Hepatocyte (in vitro differentiated cells): ENCODE data around the gene CRISP2.

Experiments
- EZH2 ChIP-seq: fragments of 200-600 bp; sonication (generic); IDR thresholded peaks from 2 replicates; pipeline ENCODE4 v1.6.1; 2016; ENCODE audit warnings: antibody characterized with exemption, mild to moderate bottlenecking, borderline replicate concordance
- TF ChIP-seq, protein P1 (sequence below): fragments of 200-600 bp; sonication (generic); IDR thresholded peaks from 2 replicates; pipeline ENCODE4 v1.5.1; 2016; ENCODE audit warnings: antibody characterized with exemption, mild to moderate bottlenecking; ENCODE audit not compliant: poor library complexity

DNA sequence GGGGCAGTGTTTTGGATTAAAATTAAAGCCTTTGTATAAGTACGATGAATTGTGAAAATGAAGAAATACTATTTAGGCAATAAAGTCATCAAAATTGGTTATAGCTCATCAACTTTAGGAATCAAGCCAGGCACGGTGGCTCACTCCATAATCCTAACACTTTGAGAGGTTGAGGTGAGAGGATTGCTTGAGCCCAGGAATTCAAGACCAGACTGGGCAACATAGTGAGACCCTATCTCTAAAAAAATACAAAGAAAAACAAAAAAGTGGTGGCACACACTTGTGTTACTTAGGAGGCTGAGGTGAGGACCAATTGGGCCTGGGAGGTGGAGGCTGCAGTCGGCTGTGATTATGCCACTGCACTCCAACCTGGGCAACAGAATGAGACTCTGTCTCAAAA lies 68.2 kb downstream of the CRISP2 start:
- TF ChIP-seq, protein P1, sequence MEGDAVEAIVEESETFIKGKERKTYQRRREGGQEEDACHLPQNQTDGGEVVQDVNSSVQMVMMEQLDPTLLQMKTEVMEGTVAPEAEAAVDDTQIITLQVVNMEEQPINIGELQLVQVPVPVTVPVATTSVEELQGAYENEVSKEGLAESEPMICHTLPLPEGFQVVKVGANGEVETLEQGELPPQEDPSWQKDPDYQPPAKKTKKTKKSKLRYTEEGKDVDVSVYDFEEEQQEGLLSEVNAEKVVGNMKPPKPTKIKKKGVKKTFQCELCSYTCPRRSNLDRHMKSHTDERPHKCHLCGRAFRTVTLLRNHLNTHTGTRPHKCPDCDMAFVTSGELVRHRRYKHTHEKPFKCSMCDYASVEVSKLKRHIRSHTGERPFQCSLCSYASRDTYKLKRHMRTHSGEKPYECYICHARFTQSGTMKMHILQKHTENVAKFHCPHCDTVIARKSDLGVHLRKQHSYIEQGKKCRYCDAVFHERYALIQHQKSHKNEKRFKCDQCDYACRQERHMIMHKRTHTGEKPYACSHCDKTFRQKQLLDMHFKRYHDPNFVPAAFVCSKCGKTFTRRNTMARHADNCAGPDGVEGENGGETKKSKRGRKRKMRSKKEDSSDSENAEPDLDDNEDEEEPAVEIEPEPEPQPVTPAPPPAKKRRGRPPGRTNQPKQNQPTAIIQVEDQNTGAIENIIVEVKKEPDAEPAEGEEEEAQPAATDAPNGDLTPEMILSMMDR: no peak
- TF ChIP-seq EZH2: no peak
